ENCODE data around the gene RAB40AL.

The RAB40AL gene

GRCh38 chrX:102983205-102983604, 46.1 kb downstream of the RAB40AL start:
- no peak for FAIRE-seq

- no peak for FAIRE-seq
These were observed 48.1 kb downstream of the RAB40AL start for GRCh38 chrX:102985192-102985591.

All from endometrium (tissue), 2 donors.